G401.6 (cell line): ENCODE data around the gene C22orf15.

Experiments
- FAIRE-seq: peaks from 2 replicates; lab custom pipeline; 2012; peaks lifted over from hg19 to GRCh38; lab: Jason Lieb, UNC

The C22orf15 gene

DNA sequence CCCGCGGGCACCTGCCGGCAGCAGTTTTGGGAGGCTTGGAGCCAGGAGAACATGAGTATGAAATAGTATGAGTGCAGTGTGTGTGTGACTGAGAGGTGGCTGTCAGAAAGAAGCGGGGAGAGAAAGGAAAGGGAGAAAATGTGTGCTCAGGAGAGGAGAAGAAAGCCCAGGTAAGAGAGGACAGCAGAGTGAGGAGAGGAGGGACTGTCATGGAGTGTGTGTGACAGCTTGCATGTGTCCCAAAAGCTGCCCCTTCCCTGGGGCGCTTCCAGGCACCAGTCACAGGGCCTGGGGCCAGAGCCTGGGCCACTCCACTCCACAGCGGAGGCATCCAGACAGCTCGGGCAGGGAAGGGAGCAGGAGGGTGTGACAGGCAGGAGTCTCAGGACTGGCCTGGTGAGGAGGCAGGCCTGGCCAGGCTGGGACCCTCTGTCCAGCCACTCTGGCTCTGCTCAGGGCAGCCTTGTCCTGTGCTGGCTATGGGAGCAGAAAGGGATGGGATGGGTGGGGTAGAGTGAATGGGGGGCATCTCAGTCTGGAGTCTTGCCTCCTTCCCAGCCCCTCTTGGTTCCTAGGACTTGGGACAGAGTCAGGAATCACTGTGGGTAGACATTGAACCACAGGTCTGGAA is 10.8 kb downstream of the C22orf15 start:
- FAIRE-seq: no peak

DNA sequence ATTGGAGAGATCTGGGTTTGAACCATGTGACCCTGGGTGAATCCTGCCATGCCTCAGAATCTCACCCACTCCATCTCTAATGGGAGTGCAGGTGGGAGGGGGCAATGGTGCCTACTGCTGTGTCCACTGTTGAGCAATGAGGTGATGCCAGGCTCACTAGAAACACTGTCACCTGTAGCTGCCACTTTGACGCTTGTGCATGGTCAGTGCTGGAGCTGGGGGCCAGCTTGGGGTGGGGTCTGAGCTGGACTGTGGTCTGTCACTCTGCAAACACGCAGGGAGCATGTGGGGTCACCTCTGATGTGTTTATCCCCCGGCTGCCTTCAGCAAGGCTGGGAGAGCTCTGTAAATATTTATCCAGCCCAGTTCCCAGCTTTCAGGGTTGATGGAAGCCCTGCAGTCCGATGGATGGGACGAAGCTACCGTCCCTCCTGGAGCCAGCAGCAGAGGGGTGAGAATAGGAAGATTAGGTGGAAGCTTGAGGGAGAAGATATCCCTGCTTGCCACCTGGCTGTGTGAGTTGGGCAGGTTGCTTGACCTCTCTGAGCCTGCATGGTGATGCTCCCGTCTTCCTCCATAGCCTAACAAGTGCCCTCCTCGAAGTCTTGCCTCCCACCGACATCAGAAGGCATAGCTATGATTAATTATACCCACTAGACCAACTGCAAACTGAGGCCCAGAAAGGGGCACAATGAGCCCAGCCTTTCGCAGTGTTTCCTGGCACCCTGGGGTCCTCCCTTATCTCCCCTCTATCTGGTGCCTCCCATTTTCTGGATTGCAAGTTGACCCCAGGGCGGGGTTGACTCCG is 11.5 kb downstream of the C22orf15 start:
- no peak for FAIRE-seq

DNA sequence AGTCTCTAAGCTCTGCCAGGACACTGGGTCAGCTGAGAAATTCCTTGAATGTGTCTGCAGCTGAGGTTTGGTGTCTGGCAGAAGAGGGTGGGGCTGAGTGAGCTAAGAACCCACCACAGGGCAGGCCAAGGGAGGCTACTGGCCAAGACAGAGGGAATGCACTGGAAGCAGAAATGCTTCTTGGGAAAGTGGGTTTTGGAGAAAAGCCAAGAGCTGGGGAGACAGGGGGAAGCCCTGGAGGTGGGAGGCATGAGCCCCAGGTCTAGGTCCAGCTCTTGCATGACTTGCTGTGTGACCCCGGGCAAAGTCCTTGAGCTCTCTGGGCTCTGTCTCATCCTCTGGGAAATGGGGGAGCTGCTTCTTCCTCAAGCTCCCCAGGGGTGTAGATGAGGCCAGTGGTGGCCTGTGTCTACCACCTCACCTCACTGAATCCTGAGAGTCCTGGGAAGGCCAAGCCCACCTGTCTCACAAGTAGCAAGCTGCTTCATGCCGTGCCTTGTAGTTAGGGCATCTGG is 12.2 kb downstream of the C22orf15 start:
- no peak for FAIRE-seq

DNA sequence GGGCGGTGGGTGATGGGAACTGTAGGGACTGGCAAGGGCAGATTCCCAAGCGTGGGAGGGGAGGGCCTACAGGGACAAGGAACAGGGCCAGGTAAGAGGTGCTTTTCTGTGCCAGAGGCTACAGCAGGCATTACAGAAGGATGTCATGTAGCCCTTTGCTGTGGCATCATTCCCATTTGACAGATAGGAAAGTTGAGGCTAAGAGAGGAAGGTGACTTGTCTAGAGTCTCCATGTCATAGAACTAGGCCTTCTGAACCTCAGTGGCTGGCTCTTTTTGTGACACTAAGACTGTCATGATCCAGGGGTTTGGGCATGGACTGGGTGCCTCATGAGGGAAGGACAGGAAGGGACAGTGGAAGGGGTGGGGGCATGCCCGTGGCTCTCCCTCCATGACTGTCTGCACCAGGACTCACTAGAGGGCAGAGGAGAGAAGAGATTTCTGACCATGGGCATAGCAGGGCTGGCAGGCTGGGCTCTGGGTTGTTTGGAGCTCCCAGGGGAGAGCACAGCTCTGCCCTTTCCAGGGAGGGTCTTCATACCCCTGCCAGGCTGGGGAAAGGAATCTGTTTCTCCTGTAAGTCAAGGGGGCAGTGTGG is 13.1 kb downstream of the C22orf15 start:
- no peak for FAIRE-seq

DNA sequence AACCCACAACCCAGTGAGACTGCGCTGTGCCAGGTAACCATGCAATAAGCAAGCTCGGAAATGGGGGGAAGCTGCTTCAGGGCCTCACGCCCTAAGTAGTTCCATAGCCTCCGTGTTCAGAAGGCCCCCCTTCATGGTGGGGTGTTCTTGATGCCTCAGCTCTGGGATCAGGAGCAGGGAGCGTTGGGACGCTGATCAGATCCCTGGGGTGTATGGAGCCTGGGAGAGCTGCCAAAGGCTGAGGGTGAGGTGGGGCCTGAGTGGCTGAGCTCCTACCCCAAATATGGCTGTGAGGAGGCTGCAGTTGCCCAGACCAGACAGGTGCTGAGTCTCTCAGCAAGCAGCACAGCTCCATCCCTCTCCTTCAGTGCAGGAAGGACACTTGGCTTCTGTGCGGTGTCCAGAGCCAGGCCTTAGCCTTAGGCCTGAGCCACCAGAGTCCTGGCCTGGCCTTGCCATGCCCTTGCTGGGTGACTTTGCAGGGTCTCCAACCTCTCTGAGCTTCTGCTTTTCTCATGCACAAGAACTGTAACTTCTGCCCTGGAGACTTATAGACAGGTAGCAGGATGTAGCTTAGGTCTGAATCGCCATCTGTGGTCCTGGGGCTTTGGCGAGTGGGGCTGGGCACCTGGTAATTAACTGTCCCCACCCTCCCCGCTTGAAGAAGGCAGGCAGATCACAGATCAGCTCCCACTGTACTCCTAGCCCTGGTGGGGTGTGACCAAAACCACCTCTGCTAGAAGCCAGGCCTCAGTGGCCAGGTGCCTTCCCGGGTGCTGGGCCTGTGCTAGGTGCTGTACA is 15.2 kb downstream of the C22orf15 start:
- FAIRE-seq: no peak

DNA sequence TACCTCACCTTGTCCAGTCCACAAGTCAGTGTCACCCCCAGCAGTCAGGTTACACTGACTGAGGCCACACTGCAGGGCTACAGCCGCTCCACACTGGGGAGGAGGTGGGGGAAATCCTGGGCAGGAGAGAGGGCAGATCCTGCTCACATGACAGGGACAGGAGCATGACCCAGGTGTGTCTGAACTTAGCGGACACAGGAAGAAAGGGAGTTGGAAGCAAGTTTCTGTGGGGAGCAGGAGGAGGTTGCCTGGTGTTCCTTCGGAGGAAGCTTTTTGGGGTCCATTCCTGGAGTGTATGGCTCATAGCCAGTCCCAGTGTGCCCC is 15.7 kb downstream of the C22orf15 start:
- no peak for FAIRE-seq

DNA sequence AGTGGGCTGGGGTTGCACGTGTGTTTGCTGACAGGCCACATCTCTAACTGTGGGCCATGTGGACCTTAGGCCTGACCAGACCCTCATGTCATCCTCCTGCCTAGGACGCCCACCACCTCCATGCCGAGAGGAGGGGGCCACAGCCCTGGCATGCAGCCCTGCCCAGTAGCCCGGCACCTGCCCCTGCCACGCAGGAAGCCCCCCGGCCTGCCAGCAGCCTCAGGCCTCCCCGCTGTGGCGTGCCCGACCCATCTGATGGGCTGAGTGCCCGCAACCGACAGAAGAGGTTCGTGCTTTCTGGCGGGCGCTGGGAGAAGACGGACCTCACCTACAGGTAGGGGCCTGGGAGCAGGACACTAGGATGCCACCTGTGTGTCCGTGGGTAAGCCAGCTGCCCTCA is 16.3 kb downstream of the C22orf15 start:
- FAIRE-seq: no peak

DNA sequence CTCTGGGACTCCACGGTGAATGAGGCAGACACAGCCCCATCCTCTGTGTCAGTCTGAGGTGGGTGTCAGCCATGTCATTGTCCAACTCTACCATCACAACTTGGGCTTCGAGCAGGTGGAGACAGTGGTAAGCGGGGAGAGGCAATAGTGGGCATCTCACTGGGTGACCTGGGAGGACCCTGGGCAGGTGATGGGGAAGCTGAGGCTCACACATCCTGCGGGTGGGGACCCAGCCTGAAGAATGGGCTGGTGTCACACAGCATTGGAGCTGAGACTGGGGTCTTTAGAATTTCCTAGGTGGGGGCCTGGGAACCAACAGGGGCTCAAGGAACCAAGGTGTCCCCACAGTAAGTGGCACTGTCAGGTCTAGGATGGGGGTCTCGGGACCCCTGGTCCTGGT is 16.9 kb downstream of the C22orf15 start:
- no peak for FAIRE-seq

DNA sequence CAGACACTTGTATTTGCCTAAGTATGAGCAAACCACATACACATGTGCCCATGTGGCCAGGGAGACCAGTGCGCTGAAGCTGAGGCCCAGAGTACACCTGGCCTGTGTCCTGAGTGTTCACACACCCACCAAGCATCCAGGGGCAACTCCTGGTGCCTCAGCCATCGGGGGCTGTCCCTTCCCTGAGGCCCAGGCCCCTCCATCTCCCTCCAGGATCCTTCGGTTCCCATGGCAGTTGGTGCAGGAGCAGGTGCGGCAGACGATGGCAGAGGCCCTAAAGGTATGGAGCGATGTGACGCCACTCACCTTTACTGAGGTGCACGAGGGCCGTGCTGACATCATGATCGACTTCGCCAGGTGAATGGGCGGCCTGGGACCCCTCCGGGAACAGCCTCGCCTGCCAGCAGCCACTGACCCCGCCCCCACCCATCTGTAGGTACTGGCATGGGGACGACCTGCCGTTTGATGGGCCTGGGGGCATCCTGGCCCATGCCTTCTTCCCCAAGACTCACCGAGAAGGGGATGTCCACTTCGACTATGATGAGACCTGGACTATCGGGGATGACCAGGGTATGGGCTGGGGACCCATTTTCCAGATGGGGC is 17.5 kb downstream of the C22orf15 start:
- no peak for FAIRE-seq

DNA sequence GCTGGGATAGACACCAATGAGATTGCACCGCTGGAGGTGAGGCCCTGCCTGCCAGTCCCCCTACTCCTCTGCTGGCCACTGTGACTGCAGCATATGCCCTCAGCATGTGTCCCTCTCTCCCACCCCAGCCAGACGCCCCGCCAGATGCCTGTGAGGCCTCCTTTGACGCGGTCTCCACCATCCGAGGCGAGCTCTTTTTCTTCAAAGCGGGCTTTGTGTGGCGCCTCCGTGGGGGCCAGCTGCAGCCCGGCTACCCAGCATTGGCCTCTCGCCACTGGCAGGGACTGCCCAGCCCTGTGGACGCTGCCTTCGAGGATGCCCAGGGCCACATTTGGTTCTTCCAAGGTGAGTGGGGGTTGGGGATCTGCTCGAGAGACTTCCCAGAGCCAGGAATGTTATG is 18.3 kb downstream of the C22orf15 start:
- no peak for FAIRE-seq

DNA sequence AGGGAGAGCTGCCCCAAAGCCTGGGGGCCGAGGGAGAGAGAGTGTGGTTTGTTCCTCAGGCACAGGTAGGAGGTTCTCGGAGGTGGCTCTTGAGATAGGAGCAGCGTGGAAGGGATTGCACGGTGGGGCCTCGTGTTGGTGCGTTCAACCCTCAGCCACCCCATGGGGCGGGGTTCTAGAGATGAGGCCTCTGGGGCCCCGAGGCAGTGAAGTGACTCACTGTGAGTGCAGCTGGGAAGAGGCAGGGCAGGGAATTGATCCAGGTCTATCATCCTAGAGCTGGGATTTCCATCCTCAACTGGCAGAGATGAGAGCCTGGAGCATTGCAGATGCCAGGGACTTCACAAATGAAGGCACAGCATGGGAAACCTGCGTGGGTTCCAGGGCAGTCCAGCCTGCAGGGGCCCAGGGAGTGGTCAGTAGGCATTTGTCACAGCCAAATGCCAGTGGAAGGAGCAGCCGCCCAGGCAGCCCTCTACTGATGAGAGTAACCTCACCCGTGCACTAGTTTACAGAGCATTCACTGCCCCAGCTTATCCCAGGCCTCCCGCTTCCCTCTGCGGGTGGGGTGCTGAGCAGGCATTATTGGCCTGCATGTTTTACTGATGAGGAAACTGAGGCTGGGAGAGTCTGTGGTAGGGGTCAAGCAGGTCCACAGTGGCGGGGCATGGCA is 18.9 kb downstream of the C22orf15 start:
- FAIRE-seq: no peak

DNA sequence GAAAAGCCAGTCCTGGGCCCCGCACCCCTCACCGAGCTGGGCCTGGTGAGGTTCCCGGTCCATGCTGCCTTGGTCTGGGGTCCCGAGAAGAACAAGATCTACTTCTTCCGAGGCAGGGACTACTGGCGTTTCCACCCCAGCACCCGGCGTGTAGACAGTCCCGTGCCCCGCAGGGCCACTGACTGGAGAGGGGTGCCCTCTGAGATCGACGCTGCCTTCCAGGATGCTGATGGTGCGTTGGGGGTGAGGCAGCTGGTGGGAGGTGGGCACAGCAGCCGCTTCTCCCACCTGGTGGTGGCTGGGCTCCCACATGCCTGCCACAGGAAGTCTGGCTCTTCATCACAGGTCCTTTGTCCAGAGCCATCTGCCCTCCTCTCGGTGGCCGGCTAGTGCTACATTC is 19.5 kb downstream of the C22orf15 start:
- no peak for FAIRE-seq

DNA sequence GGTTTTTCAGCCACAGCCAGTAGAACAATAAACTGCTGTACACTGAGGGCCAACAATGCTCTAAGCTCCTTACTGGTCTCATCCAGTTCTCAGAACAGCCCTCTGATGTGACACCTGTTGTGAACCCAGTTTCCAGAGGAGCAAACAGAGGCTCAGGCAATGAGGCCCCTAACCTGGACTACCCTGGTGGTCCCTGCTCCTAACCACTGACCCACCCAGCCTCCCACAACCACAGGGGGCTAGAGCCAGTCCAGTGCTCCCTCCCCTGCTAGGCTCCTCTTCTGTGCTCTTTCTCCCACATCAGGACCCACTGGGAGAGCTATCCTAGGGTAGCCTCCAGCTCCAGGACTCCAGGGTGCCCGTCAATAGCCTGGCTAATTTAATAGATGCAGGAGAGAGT is 19.9 kb downstream of the C22orf15 start:
- FAIRE-seq: no peak

DNA sequence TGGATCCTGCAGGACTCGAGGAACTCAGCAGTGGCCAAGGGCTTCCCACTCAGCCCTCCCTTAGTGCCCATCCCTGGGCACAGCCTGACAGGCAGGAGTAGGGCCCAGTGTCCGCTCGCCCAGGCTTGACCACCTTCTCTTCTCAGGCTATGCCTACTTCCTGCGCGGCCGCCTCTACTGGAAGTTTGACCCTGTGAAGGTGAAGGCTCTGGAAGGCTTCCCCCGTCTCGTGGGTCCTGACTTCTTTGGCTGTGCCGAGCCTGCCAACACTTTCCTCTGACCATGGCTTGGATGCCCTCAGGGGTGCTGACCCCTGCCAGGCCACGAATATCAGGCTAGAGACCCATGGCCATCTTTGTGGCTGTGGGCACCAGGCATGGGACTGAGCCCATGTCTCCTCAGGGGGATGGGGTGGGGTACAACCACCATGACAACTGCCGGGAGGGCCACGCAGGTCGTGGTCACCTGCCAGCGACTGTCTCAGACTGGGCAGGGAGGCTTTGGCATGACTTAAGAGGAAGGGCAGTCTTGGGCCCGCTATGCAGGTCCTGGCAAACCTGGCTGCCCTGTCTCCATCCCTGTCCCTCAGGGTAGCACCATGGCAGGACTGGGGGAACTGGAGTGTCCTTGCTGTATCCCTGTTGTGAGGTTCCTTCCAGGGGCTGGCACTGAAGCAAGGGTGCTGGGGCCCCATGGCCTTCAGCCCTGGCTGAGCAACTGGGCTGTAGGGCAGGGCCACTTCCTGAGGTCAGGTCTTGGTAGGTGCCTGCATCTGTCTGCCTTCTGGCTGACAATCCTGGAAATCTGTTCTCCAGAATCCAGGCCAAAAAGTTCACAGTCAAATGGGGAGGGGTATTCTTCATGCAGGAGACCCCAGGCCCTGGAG is 20.7 kb downstream of the C22orf15 start:
- no peak for FAIRE-seq

DNA sequence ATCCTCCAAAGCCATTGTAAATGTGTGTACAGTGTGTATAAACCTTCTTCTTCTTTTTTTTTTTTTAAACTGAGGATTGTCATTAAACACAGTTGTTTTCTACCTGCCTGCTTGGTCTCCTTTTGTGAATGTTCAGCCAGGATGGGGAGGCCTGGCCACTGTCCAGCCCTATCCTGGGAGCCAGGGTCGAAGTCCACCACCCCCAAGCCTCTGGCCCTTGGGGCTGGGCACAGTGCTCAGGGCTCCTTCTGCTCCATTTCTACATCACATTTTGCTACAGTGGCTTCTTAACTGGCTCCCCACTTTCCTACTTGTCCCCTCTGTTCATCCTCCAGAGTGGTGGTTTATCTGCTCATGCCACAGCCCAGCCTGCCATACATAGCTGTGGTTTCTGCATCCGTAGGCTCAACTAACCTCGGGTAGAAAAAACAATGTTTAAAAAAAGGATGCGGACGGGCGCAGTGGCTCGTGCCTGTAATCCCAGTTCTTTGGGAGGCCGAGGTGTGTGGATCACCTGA is 21.5 kb downstream of the C22orf15 start:
- FAIRE-seq: no peak

DNA sequence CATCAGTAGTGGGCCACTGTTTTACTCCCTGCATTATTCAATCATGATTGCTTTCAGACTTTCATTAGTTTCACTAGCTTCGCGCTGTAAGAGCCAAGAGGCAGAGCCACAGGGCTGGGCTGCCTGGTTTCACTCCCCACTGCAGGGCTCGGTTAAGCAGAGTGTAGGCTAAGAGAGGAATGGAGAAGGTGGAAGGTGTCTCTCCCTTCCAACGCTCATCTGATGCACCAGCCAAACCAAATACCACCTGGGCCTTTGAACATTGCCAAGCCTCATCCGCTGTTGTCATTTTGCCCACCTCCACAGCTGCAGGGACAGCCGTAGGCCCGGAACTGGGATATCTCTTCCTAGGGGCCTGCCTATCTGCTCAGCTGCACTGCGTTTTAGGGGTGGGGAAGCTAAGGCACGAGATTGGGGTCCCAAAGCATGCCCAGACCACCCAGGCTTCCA is 23.5 kb downstream of the C22orf15 start:
- FAIRE-seq: no peak

DNA sequence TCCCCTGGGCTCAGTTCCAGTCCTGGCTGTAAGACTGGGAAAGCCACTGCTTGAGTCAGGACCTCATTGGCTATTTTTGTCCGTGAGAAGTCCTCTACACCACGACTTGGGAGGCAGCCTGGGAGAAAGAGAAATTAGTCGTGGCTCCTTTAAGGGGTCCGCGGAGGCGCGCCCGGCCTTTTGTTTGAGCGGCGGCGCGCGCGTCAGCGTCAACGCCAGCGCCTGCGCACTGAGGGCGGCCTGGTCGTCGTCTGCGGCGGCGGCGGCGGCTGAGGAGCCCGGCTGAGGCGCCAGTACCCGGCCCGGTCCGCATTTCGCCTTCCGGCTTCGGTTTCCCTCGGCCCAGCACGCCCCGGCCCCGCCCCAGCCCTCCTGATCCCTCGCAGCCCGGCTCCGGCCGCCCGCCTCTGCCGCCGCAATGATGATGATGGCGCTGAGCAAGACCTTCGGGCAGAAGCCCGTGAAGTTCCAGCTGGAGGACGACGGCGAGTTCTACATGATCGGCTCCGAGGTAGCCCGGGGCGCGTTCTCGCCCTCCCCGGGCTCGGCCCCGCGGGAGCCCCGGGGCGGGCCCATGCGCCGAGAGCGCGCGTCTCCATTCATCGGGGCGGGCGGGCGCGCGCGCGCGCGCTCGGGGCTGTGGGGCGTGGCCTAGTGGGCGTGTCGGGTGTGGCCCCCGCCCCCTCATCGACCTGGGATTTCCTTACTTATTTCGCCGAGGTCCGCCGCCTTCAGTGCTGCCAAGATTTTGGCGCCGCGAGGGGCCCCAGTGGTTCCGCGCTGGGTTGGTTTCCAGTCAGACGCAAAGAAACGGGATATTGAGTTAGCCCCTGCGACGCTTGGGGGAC is 24.2 kb downstream of the C22orf15 start, which contains the start of gene SMARCB1:
TSS of gene SMARCB1 (plus strand) at position 215 of the 848 bp plus-strand sequence. CDS start at position 419, 204 bp downstream.
- no peak for FAIRE-seq

DNA sequence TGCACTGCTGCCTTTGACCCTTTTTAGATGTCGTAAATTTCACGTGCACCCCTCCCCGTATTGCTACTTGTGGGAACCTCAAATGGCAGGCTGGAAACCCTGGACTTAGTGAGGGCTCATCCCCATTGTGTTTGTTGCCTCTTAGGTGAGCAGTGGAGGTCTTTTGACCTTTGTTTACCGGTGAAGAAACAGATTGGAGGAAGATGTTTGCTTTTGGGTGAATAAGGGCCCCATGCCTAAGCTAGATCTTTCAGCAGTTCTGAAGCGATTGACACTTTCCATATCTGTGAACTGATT is 24.8 kb downstream of the C22orf15 start:
- no peak for FAIRE-seq

DNA sequence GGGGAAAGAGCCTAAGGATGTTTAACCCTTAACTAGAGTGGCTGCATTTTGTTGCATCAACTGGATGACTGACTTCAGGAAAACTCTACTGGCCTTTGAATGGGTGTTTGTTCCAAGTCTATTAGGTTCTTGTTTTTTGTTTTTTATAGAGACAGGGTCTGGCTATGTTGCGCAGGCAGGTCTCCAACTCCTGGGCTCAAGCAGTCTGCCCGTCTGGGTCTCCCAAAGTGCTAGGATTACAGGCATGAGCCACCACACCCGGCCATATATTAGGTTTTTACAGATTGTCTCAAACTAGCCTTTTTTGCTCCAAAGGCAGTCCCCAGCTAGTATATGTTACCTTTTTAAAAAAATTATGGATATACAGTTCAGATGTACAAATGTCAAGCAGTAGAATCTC is 25.1 kb downstream of the C22orf15 start:
- FAIRE-seq: no peak

DNA sequence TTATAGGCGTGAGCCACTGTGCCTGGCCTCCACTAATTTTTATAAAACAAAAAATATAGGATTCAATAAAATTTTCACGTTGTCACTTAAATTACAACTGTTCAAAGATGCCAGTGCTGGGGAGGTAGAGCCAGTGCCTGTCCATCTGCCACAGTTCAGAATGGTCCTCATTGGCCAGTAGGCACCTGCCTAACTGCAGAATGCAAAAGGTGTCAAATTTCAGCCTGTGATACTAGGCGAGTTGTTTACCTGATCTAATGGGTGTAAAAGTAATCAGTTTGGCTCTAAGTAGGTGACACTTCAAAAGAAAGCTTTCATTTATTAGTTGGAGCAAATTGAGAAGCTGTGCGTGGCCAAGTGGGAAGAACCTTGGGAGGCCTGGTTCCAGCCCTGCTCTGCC is 26.3 kb downstream of the C22orf15 start:
- no peak for FAIRE-seq
